IMR-90 (cell line): Measurements from ENCODE around the gene F5. TPM values are rescaled to one million over a fixed set of nuclear protein-coding genes. Genes with fewer than 3 reads are reported as not detected.

Source experiments
- ATAC-seq: fragments of 200-7000 bp; cut with Tn5 transposase; 2 replicates; pipeline ENCODE4 v1.9.1; 2020; ENCODE audit warnings: low read depth, mild to moderate bottlenecking, moderate library complexity
- BruUV-seq: library from RNA; stranded (reverse); fragments of 400-500 nt; replicated peaks from 2 replicates; lab custom pipeline; 2021; lab: Mats Ljungman, UMichigan
- CTCF ChIA-PET: fragments of 300-600 bp; formaldehyde crosslinking; extraction: SDS; loops from one replicate; lab custom pipeline; 2021; ENCODE audit warnings: antibody characterized with exemption; lab: Yijun Ruan, JAX
- POLR2A ChIA-PET: fragments of 300-600 bp; sonication (Branson Sonifier 250); formaldehyde crosslinking; loops from one replicate; lab custom pipeline; 2022; ENCODE audit warnings: antibody characterized with exemption; ENCODE audit not compliant: unreplicated experiment; lab: Charles Lee
- DNase-seq: peaks from one replicate; pipeline ENCODE4 v3.0.0; 2013
- H2AFZ ChIP-seq: replicated peaks from 2 replicates; pipeline ENCODE3; 2013; ENCODE audit warnings: low read length, mild to moderate bottlenecking; ENCODE audit not compliant: poor library complexity
- H2AK5ac ChIP-seq: 2 replicates; pipeline ENCODE4 v1.6.1; 2013; ENCODE audit warnings: low read depth, low read length, inconsistent platforms
- H2AK9ac ChIP-seq: replicated peaks from 2 replicates; pipeline ENCODE3; 2013; ENCODE audit warnings: mild to moderate bottlenecking, low read depth, low read length, moderate library complexity; ENCODE audit not compliant: poor library complexity
- H2BK120ac ChIP-seq: 2 replicates; pipeline ENCODE4 v1.6.1; 2013; ENCODE audit warnings: low read depth, low read length, inconsistent platforms
- H2BK15ac ChIP-seq: 3 replicates; pipeline ENCODE4 v1.6.1; 2013; ENCODE audit warnings: low read depth, low read length, inconsistent platforms
- H2BK20ac ChIP-seq: 2 replicates; pipeline ENCODE4 v1.6.1; 2013; ENCODE audit warnings: low read depth, mild to moderate bottlenecking, inconsistent platforms, low read length, moderate library complexity
- H2BK5ac ChIP-seq: 2 replicates; pipeline ENCODE4 v1.6.1; 2013; ENCODE audit warnings: mild to moderate bottlenecking, low read depth, low read length, inconsistent platforms; ENCODE audit not compliant: poor library complexity, severe bottlenecking
- H3K14ac ChIP-seq: replicated peaks from 2 replicates; pipeline ENCODE4 v1.6.1; 2013; ENCODE audit warnings: low read depth, low read length, inconsistent platforms
- H3K18ac ChIP-seq: 2 replicates; pipeline ENCODE4 v1.6.1; 2013; ENCODE audit warnings: low read depth, low read length, control low read depth
- H3K23ac ChIP-seq: 2 replicates; pipeline ENCODE4 v1.6.1; 2013; ENCODE audit warnings: low read depth, low read length, inconsistent platforms
- H3K27ac ChIP-seq: 2 replicates; pipeline ENCODE4 v1.5.1; 2013; ENCODE audit warnings: mild to moderate bottlenecking, control low read depth, low read length; ENCODE audit not compliant: insufficient read depth
- H3K27me3 ChIP-seq: 2 replicates; pipeline ENCODE4 v1.6.1; 2013; ENCODE audit warnings: low read length; ENCODE audit not compliant: control insufficient read depth, insufficient read depth
- H3K36me3 ChIP-seq: 2 replicates; pipeline ENCODE4 v1.6.1; 2013; ENCODE audit warnings: low read length, mixed read lengths; ENCODE audit not compliant: control insufficient read depth, insufficient read depth
- H3K4ac ChIP-seq: 2 replicates; pipeline ENCODE4 v1.6.1; 2013; ENCODE audit warnings: low read depth, low read length, inconsistent platforms
- H3K4me1 ChIP-seq: 2 replicates; pipeline ENCODE4 v1.6.1; 2013; ENCODE audit warnings: low read length, mixed read lengths; ENCODE audit not compliant: control insufficient read depth, insufficient read depth
- H3K4me2 ChIP-seq: 2 replicates; pipeline ENCODE4 v1.6.1; 2013; ENCODE audit warnings: low read depth, mild to moderate bottlenecking, control low read depth, low read length, moderate library complexity
- H3K4me3 ChIP-seq: 2 replicates; pipeline ENCODE4 v1.5.1; 2013; ENCODE audit warnings: low read depth, mild to moderate bottlenecking, control low read depth, low read length, moderate library complexity; ENCODE audit not compliant: insufficient read depth
- H3K56ac ChIP-seq: 2 replicates; pipeline ENCODE4 v1.6.1; 2013; ENCODE audit warnings: low read length, inconsistent platforms; ENCODE audit not compliant: insufficient read depth; ENCODE audit errors: extremely low read depth
- H3K79me1 ChIP-seq, 2 experiments: 2 replicates each; pipeline ENCODE4 v1.6.1; 2013; ENCODE audit warnings: low read length in 2 of 2, inconsistent platforms in 1 of 2, low read depth in 1 of 2
- H3K9ac ChIP-seq: 2 replicates; pipeline ENCODE4 v1.6.1; 2013; ENCODE audit warnings: low read depth, low read length, control low read depth
- H3K9me1 ChIP-seq: 2 replicates; pipeline ENCODE4 v1.6.1; 2013; ENCODE audit warnings: low read length, inconsistent platforms; ENCODE audit not compliant: insufficient read depth
- H3K9me3 ChIP-seq: 2 replicates; pipeline ENCODE4 v1.6.1; 2013; ENCODE audit warnings: low read length; ENCODE audit not compliant: control insufficient read depth, insufficient read depth
- H4K20me1 ChIP-seq: 2 replicates; pipeline ENCODE4 v1.6.1; 2013; ENCODE audit warnings: low read length, inconsistent platforms; ENCODE audit not compliant: insufficient read depth
- H4K5ac ChIP-seq: 2 replicates; pipeline ENCODE4 v1.6.1; 2013; ENCODE audit warnings: mild to moderate bottlenecking, low read depth, low read length, control low read depth
- H4K8ac ChIP-seq, 2 experiments: 2 replicates each; pipeline ENCODE4 v1.6.1; 2013; ENCODE audit warnings: low read depth in 2 of 2, low read length in 2 of 2, control low read depth in 1 of 2, inconsistent platforms in 1 of 2
- H4K91ac ChIP-seq: 2 replicates; pipeline ENCODE4 v1.6.1; 2013; ENCODE audit warnings: low read depth, low read length, inconsistent platforms; ENCODE audit not compliant: insufficient read depth
- BHLHE40 ChIP-seq: fragments of 150-350 bp; IDR thresholded peaks from 2 replicates; pipeline ENCODE4 v1.6.1; 2016; ENCODE audit warnings: mild to moderate bottlenecking, low read depth, low read length
- CEBPB ChIP-seq: IDR thresholded peaks from 2 replicates; pipeline ENCODE4 v1.6.1; 2012; ENCODE audit warnings: low read depth, low read length, improper control_type of control experiment
- CHD1 ChIP-seq: IDR thresholded peaks from 2 replicates; pipeline ENCODE4 v1.6.1; 2012; ENCODE audit warnings: low read depth, low read length, improper control_type of control experiment
- CTCF ChIP-seq: conservative IDR thresholded peaks from 2 replicates; pipeline ENCODE4 v1.5.1; 2012; ENCODE audit warnings: mild to moderate bottlenecking, low read depth, low read length, improper control_type of control experiment
- ELK1 ChIP-seq: fragments of 150-350 bp; IDR thresholded peaks from 2 replicates; pipeline ENCODE4 v1.6.1; 2016; ENCODE audit warnings: low read depth, mild to moderate bottlenecking, low read length, moderate library complexity, borderline replicate concordance
- MAFK ChIP-seq: IDR thresholded peaks from 2 replicates; pipeline ENCODE4 v1.6.1; 2012; ENCODE audit warnings: low read depth, low read length, improper control_type of control experiment
- NFE2L2 ChIP-seq: fragments of 150-350 bp; IDR thresholded peaks from 2 replicates; pipeline ENCODE4 v1.6.1; 2016; ENCODE audit warnings: low read depth, mild to moderate bottlenecking, low read length
- POLR2A ChIP-seq: IDR thresholded peaks from 2 replicates; pipeline ENCODE4 v1.6.1; 2012; ENCODE audit warnings: mild to moderate bottlenecking, low read depth, low read length
- RAD21 ChIP-seq: IDR thresholded peaks from 2 replicates; pipeline ENCODE4 v1.6.1; 2012; ENCODE audit warnings: low read length, improper control_type of control experiment
- RCOR1 ChIP-seq: IDR thresholded peaks from 2 replicates; pipeline ENCODE4 v1.6.1; 2012; ENCODE audit warnings: mild to moderate bottlenecking, low read length, improper control_type of control experiment; ENCODE audit not compliant: insufficient replicate concordance
- RFX5 ChIP-seq: IDR thresholded peaks from 2 replicates; pipeline ENCODE4 v1.8.0; 2012; ENCODE audit warnings: low read depth, mild to moderate bottlenecking, low read length, moderate library complexity
- SMC3 ChIP-seq: fragments of 150-350 bp; IDR thresholded peaks from 2 replicates; pipeline ENCODE4 v1.6.1; 2016; ENCODE audit warnings: low read depth, mild to moderate bottlenecking, antibody characterized with exemption, low read length, moderate library complexity
- dilution Hi-C: fragments of 300-500 bp; cut with HindIII; formaldehyde crosslinking; loops from one replicate; pipeline ENCODE4 v1.14.3; 2018; ENCODE audit warnings: low sequenced_read_pairs; ENCODE audit not compliant: unreplicated experiment
- in situ Hi-C: fragments of 300-500 bp; cut with MboI; formaldehyde crosslinking; loops from 3 replicates; pipeline ENCODE4 v1.14.3; 2019; ENCODE audit warnings: low sequenced_read_pairs, inconsistent platforms, mixed read lengths
- intact Hi-C: fragments of 100-400 bp; cut with micrococcal nuclease; formaldehyde crosslinking; loops from 2 replicates; pipeline ENCODE4 v1.10.0; 2022
- polyA plus RNA-seq, 3 experiments: library from polyadenylated mRNA; depleted of rRNA; stranded (reverse); fragments of >200 nt; gene quantifications; 2 replicates each; pipeline ENCODE4 v1.2.3, GENCODE V29; 2012; ENCODE audit warnings: low replicate concordance in 1 of 3
- total RNA-seq: library from RNA; depleted of rRNA; stranded (reverse); fragments of >200 nt; gene quantifications from 2 replicates; pipeline ENCODE4 v1.2.3, GENCODE V29; 2012
- TF ChIP-seq, protein P1 (sequence below): fragments of 150-350 bp; IDR thresholded peaks from 2 replicates; pipeline ENCODE4 v1.6.1; 2017; ENCODE audit warnings: mild to moderate bottlenecking, antibody characterized with exemption, low read length, low read depth

Gene F5
- total and polyA plus RNA-seq, 2 of the 4 experiments (the other 2 are of a cell fraction) = not detected

GRCh38 chr1:169499807-169500206, 86.5 kb downstream of the F5 start:
- Histone ChIP-seq H3K56ac (no peak overlapping the region), H2BK15ac (no peak overlapping the region), H3K9me3 (no peaks in the 10 kb centered on the region), H3K9me1 (no peaks in the 10 kb centered on the region), H3K14ac (no peak overlapping the region), H3K36me3 (no peaks in the 10 kb centered on the region), H2BK20ac (no peak overlapping the region), H3K18ac (no peak overlapping the region), H2BK5ac (no peak overlapping the region), H3K4me3 (no peak overlapping the region), H3K4ac (no peak overlapping the region), H3K4me2 (no peak overlapping the region), H2AK9ac (no peak overlapping the region), H3K4me1 (no peaks in the 10 kb centered on the region), H3K27ac (no peak overlapping the region), H4K91ac (no peak overlapping the region), H3K9ac (no peak overlapping the region), H3K27me3 (no peaks in the 10 kb centered on the region), H3K79me1 (no peaks in the 10 kb centered on the region), H2BK120ac (no peak overlapping the region), H4K20me1 (no peaks in the 10 kb centered on the region), H2AFZ (no peak overlapping the region), H4K5ac (no peak overlapping the region), H4K8ac (no peak overlapping the region), H2AK5ac (no peak overlapping the region), H3K23ac (no peak overlapping the region)
- ChIA-PET CTCF (no interaction called here), POLR2A (no interaction called here)
- DNase-seq (no peak), ATAC-seq (no peak)
- no peak for TF ChIP-seq RFX5
- TF ChIP-seq ELK1 = no peak
- no peak for TF ChIP-seq NFE2L2
- TF ChIP-seq CHD1 = no peak
- TF ChIP-seq RAD21 = no peak
- TF ChIP-seq, protein P1, sequence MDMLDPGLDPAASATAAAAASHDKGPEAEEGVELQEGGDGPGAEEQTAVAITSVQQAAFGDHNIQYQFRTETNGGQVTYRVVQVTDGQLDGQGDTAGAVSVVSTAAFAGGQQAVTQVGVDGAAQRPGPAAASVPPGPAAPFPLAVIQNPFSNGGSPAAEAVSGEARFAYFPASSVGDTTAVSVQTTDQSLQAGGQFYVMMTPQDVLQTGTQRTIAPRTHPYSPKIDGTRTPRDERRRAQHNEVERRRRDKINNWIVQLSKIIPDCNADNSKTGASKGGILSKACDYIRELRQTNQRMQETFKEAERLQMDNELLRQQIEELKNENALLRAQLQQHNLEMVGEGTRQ = no peak
- no peak for TF ChIP-seq SMC3
- TF ChIP-seq CTCF = no peak
- no peak for TF ChIP-seq MAFK
- TF ChIP-seq POLR2A = no peak
- no peak for TF ChIP-seq CEBPB
- TF ChIP-seq BHLHE40 = no peak
- no peak for TF ChIP-seq RCOR1
- no TSS peak for BruUV-seq
- in situ Hi-C loops (no loop called here), dilution Hi-C loops (no loop called here), intact Hi-C loops (no loop called here)
